HUES48 (cell line): ENCODE measurements around the gene IFT74.

Experiments
- H3K27ac ChIP-seq: one replicate; pipeline ENCODE4 v1.7.0; 2013; ENCODE audit warnings: low read depth, low read length, inconsistent platforms
- H3K27me3 ChIP-seq: 2 replicates; pipeline ENCODE4 v1.6.1; 2013; ENCODE audit warnings: mild to moderate bottlenecking, low read length; ENCODE audit not compliant: control insufficient read depth, insufficient read depth
- H3K36me3 ChIP-seq: 2 replicates; pipeline ENCODE4 v1.6.1; 2013; ENCODE audit warnings: low read length; ENCODE audit not compliant: control insufficient read depth, insufficient read depth
- H3K4me1 ChIP-seq: 2 replicates; pipeline ENCODE4 v1.6.1; 2013; ENCODE audit warnings: mild to moderate bottlenecking, low read length; ENCODE audit not compliant: control insufficient read depth, insufficient read depth
- H3K4me3 ChIP-seq: 2 replicates; pipeline ENCODE4 v1.5.1; 2013; ENCODE audit warnings: mild to moderate bottlenecking, low read depth, low read length
- H3K9ac ChIP-seq: 2 replicates; pipeline ENCODE4 v1.6.1; 2013; ENCODE audit warnings: mild to moderate bottlenecking, low read depth, low read length, moderate library complexity
- H3K9me3 ChIP-seq: 2 replicates; pipeline ENCODE4 v1.6.1; 2013; ENCODE audit warnings: low read length; ENCODE audit not compliant: control insufficient read depth, insufficient read depth

The IFT74 gene

GRCh38 chr9:26946753-26947727 is 9.2 kb upstream of the IFT74 start, which contains the start of gene PLAA:
Gene PLAA, minus strand, starts transcription at chr9:26947242. Its CDS starts 197 bp downstream, at chr9:26947045.
- Histone ChIP-seq H3K4me1 (0 out of 2 replicates have a peak, but pooled peaks cover 11% of the 10 kb centered on the region), H3K27me3 (no peaks in the 10 kb centered on the region), H3K4me3 (peak within 1 kb of the TSS; percentile 98), H3K36me3 (peaks cover 8% of the 10 kb centered on the region; the same call in 1 of the 2 replicates), H3K9me3 (no peaks in the 10 kb centered on the region), H3K27ac (peak within 1 kb of the TSS; percentile 99), H3K9ac (peak within 1 kb of the TSS; percentile 99)

- H3K9ac ChIP-seq: peak overlapping the region; percentile 99
- peak overlapping the region; percentile 99 for H3K27ac ChIP-seq
- peak overlapping the region; percentile 98 for H3K4me3 ChIP-seq
- H3K9me3 ChIP-seq: no peaks in the 10 kb centered on the region
- H3K4me1 ChIP-seq: 0 out of 2 replicates have a peak, but pooled peaks cover 11% of the 10 kb centered on the region
- H3K36me3 ChIP-seq: peaks cover 8% of the 10 kb centered on the region; the same call in 1 of the 2 replicates
- no peaks in the 10 kb centered on the region for H3K27me3 ChIP-seq
Measured at GRCh38 chr9:26947736-26948135, 8.5 kb upstream of the IFT74 start.

GRCh38 chr9:26949637-26950069 is 6.6 kb upstream of the IFT74 start:
- no peak overlapping the region for H3K27ac ChIP-seq
- no peak overlapping the region for H3K4me3 ChIP-seq
- no peak overlapping the region for H3K9ac ChIP-seq
- no peaks in the 10 kb centered on the region for H3K9me3 ChIP-seq
- no peaks in the 10 kb centered on the region for H3K36me3 ChIP-seq
- no peaks in the 10 kb centered on the region for H3K27me3 ChIP-seq
- H3K4me1 ChIP-seq: 0 out of 2 replicates have a peak, but pooled peaks cover 11% of the 10 kb centered on the region

- Histone ChIP-seq H3K4me1 (peaks cover 12% of the 10 kb centered on the region), H3K9ac (no peak overlapping the region), H3K4me3 (no peak overlapping the region), H3K27ac (no peak overlapping the region), H3K27me3 (no peaks in the 10 kb centered on the region), H3K36me3 (no peaks in the 10 kb centered on the region), H3K9me3 (no peaks in the 10 kb centered on the region)
Measured at GRCh38 chr9:26950521-26950920, 5.7 kb upstream of the IFT74 start.

- no peaks in the 10 kb centered on the region for H3K36me3 ChIP-seq
- no peaks in the 10 kb centered on the region for H3K27me3 ChIP-seq
- no peak overlapping the region for H3K9ac ChIP-seq
- peaks cover 9% of the 10 kb centered on the region for H3K4me1 ChIP-seq
- no peak overlapping the region for H3K4me3 ChIP-seq
- H3K9me3 ChIP-seq: no peaks in the 10 kb centered on the region
- no peak overlapping the region for H3K27ac ChIP-seq
Measured at GRCh38 chr9:26951794-26952193, 4.4 kb upstream of the IFT74 start.

- Histone ChIP-seq H3K27me3 (no peaks in the 10 kb centered on the region), H3K4me1 (peaks cover 9% of the 10 kb centered on the region), H3K36me3 (no peaks in the 10 kb centered on the region), H3K9me3 (no peaks in the 10 kb centered on the region), H3K9ac (no peak overlapping the region), H3K27ac (no peak overlapping the region), H3K4me3 (no peak overlapping the region)
Measured at GRCh38 chr9:26954050-26954508, 2.1 kb upstream of the IFT74 start.

GRCh38 chr9:26955222-26955903 is 849 bp upstream of the IFT74 start:
- Histone ChIP-seq H3K9ac (peak overlapping the region; percentile 81), H3K36me3 (no peaks in the 10 kb centered on the region), H3K27me3 (no peaks in the 10 kb centered on the region), H3K4me1 (peaks cover 9% of the 10 kb centered on the region), H3K4me3 (peak overlapping the region; percentile 84), H3K27ac (peak overlapping the region; percentile 96), H3K9me3 (no peaks in the 10 kb centered on the region)

GRCh38 chr9:26956860-26957233 is 635 bp downstream of the IFT74 start:
- Histone ChIP-seq H3K9ac (peak overlapping the region; percentile 81), H3K27ac (peak overlapping the region; percentile 96)

GRCh38 chr9:26971721-26972120 is 15.5 kb downstream of the IFT74 start:
- Histone ChIP-seq H3K9ac (no peak overlapping the region), H3K4me3 (no peak overlapping the region), H3K27ac (no peak overlapping the region), H3K36me3 (no peaks in the 10 kb centered on the region), H3K27me3 (no peaks in the 10 kb centered on the region), H3K9me3 (no peaks in the 10 kb centered on the region), H3K4me1 (peaks cover 26% of the 10 kb centered on the region)

More at GRCh38 chr9:26956860-26957233, 635 bp downstream of the IFT74 start:
- no peaks in the 10 kb centered on the region for H3K9me3 ChIP-seq
- no peaks in the 10 kb centered on the region for H3K36me3 ChIP-seq
- H3K4me3 ChIP-seq: peak overlapping the region; percentile 84
- H3K27me3 ChIP-seq: no peaks in the 10 kb centered on the region
- peaks cover 9% of the 10 kb centered on the region for H3K4me1 ChIP-seq

GRCh38 chr9:26973989-26974388 is 17.8 kb downstream of the IFT74 start:
- H3K9ac ChIP-seq: no peak overlapping the region
- no peak overlapping the region for H3K4me3 ChIP-seq
- no peaks in the 10 kb centered on the region for H3K9me3 ChIP-seq
- H3K4me1 ChIP-seq: peaks cover 28% of the 10 kb centered on the region
- no peaks in the 10 kb centered on the region for H3K27me3 ChIP-seq
- H3K27ac ChIP-seq: no peak overlapping the region
- no peaks in the 10 kb centered on the region for H3K36me3 ChIP-seq
